HepG2 (cell line): ENCODE data around the gene FAM110A. TPM values are rescaled to one million over a fixed set of nuclear protein-coding genes. Genes with fewer than 3 reads are reported as not detected.

ENCODE experiments used
- AKAP8 ChIP-seq: sonication (generic); formaldehyde crosslinking; IDR thresholded peaks from 2 replicates; pipeline ENCODE4 v1.5.1; 2020; ENCODE audit warnings: mild to moderate bottlenecking, missing genetic modification reagents
- ARNT2 ChIP-seq: sonication (generic); formaldehyde crosslinking; IDR thresholded peaks from 2 replicates; pipeline ENCODE4 v1.8.0; 2022; ENCODE audit warnings: mild to moderate bottlenecking, low read depth, missing genetic modification reagents, moderate library complexity
- HNRNPH1 ChIP-seq: fragments of 200-400 bp; formaldehyde crosslinking; optimal IDR thresholded peaks from 2 replicates; pipeline ENCODE3; 2017; ENCODE audit warnings: mild to moderate bottlenecking, low read depth, low read length
- MIER2 ChIP-seq: IDR thresholded peaks from 2 replicates; pipeline ENCODE4 v1.6.1; 2016; ENCODE audit warnings: missing biosample characterization, missing genetic modification reagents
- MLXIP ChIP-seq: sonication (generic); formaldehyde crosslinking; IDR thresholded peaks from 2 replicates; pipeline ENCODE4 v1.9.0; 2021; ENCODE audit warnings: missing genetic modification reagents, borderline replicate concordance
- PITX1 ChIP-seq: sonication (generic); formaldehyde crosslinking; IDR thresholded peaks from 2 replicates; pipeline ENCODE4 v1.5.1; 2020; ENCODE audit warnings: mild to moderate bottlenecking, missing genetic modification reagents
- POLR2A ChIP-seq, 2 experiments: IDR thresholded peaks; 2 replicates each; pipeline ENCODE4 v1.6.1; 2011; ENCODE audit warnings: low read depth in 2 of 2, low read length in 2 of 2, mild to moderate bottlenecking in 1 of 2, moderate library complexity in 1 of 2; ENCODE audit not compliant: insufficient read depth in 1 of 2
- RAD21 ChIP-seq: fragments of 450-650 bp; formaldehyde crosslinking; IDR thresholded peaks from 2 replicates; pipeline ENCODE4 v1.5.0; 2020; ENCODE audit warnings: mild to moderate bottlenecking
- RELA ChIP-seq: sonication (generic); formaldehyde crosslinking; IDR thresholded peaks from 2 replicates; pipeline ENCODE4 v1.4.0; 2020; ENCODE audit warnings: missing genetic modification reagents
- RNF219 ChIP-seq: sonication (generic); formaldehyde crosslinking; IDR thresholded peaks from 2 replicates; pipeline ENCODE4 v1.5.0; 2020; ENCODE audit warnings: mild to moderate bottlenecking, missing genetic modification reagents
- SALL1 ChIP-seq: sonication (generic); formaldehyde crosslinking; IDR thresholded peaks from 2 replicates; pipeline ENCODE4 v1.8.0; 2022; ENCODE audit warnings: mild to moderate bottlenecking, missing genetic modification reagents
- SNRNP70 ChIP-seq: fragments of 200-400 bp; formaldehyde crosslinking; IDR thresholded peaks from 2 replicates; pipeline ENCODE4 v1.6.1; 2017; ENCODE audit warnings: mild to moderate bottlenecking, low read depth, low read length, moderate library complexity
- ZKSCAN1 ChIP-seq: fragments of 150-350 bp; IDR thresholded peaks from 2 replicates; pipeline ENCODE4 v1.6.1; 2014; ENCODE audit warnings: low read length
- ZKSCAN8 ChIP-seq: IDR thresholded peaks from 2 replicates; pipeline ENCODE4 v1.6.1; 2016; ENCODE audit warnings: borderline replicate concordance, missing genetic modification reagents, missing compliant biosample characterization
- ZNF17 ChIP-seq: sonication (generic); formaldehyde crosslinking; IDR thresholded peaks from 2 replicates; pipeline ENCODE4 v1.5.0; 2020; ENCODE audit warnings: mild to moderate bottlenecking, missing genetic modification reagents
- ZNF263 ChIP-seq: sonication (generic); formaldehyde crosslinking; IDR thresholded peaks from 2 replicates; pipeline ENCODE4 v1.4.0; 2020; ENCODE audit warnings: missing genetic modification reagents
- ZNF362 ChIP-seq: sonication (generic); formaldehyde crosslinking; IDR thresholded peaks from 2 replicates; pipeline ENCODE4 v1.4.0; 2020; ENCODE audit warnings: missing genetic modification reagents, mild to moderate bottlenecking, borderline replicate concordance
- ZNF574 ChIP-seq: sonication (generic); formaldehyde crosslinking; IDR thresholded peaks from 2 replicates; pipeline ENCODE4 v1.4.0; 2020; ENCODE audit warnings: missing genetic modification reagents
- ZNF616 ChIP-seq: sonication (generic); formaldehyde crosslinking; IDR thresholded peaks from 2 replicates; pipeline ENCODE4 v1.5.0; 2020; ENCODE audit warnings: low read depth, mild to moderate bottlenecking, missing genetic modification reagents
- polyA plus RNA-seq, 8 experiments: library from polyadenylated mRNA; depleted of rRNA in 3 of 8; stranded (reverse) in 7 of 8; unstranded in 1 of 8; fragments of >200 nt; fragmentation: Illumina TruSeq in 4 of 8; extraction: Trizol in 4 of 8; gene quantifications; 2 replicates each; pipeline versions ENCODE4 v1.2.1 to v1.2.3, GENCODE V29; 2011 to 2016; ENCODE audit warnings: low read depth in 4 of 8, missing spikeins in 1 of 8, mixed read lengths in 1 of 8; ENCODE audit not compliant: insufficient read depth in 1 of 8
- total RNA-seq, 5 experiments: library from RNA; depleted of rRNA; stranded (reverse); fragments of >200 nt; fragmentation: Illumina TruSeq; extraction: Trizol; gene quantifications; 2 replicates each; pipeline ENCODE4 v1.2.3, GENCODE V29; 2016; ENCODE audit warnings: low read depth in 1 of 5
- TF ChIP-seq, protein P1 (sequence below): sonication (generic); formaldehyde crosslinking; IDR thresholded peaks from 2 replicates; pipeline ENCODE4 v1.4.0; 2020; ENCODE audit warnings: missing genetic modification reagents

FAM110A gene
- total and polyA plus RNA-seq, 2 of the 13 experiments (the other 11 are each of a cell fraction or from before 2014, with no cell fraction given) = 1.9 TPM

GRCh38 chr20:815914-816606, 17.5 kb upstream of the FAM110A start (continued):
- peak; percentile 91 for TF ChIP-seq RAD21
- TF ChIP-seq RNF219 = no peak
- peak; percentile 14; the same call in 1 of the 2 replicates for TF ChIP-seq SALL1 (CRISPR knock-in tag)
- TF ChIP-seq ZNF616 = no peak
- no peak for TF ChIP-seq ZNF263 (CRISPR knock-in tag)
- 0 out of 2 replicates have a peak, but pooled peaks have one; percentile 53 for TF ChIP-seq RELA (CRISPR knock-in tag)
- no peak for TF ChIP-seq SNRNP70
- no peak for TF ChIP-seq ZKSCAN8 (CRISPR knock-in tag)
- TF ChIP-seq AKAP8 = no peak
- TF ChIP-seq, protein P1, sequence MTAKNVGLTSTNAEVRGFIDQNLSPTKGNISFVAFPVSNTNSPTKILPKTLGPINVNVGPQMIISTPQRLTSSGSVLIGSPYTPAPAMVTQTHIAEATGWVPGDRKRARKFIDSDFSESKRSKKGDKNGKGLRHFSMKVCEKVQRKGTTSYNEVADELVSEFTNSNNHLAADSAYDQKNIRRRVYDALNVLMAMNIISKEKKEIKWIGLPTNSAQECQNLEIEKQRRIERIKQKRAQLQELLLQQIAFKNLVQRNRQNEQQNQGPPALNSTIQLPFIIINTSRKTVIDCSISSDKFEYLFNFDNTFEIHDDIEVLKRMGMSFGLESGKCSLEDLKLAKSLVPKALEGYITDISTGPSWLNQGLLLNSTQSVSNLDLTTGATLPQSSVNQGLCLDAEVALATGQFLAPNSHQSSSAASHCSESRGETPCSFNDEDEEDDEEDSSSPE (CRISPR knock-in tag) = no peak
- TF ChIP-seq MLXIP = no peak
- TF ChIP-seq PITX1 (CRISPR knock-in tag) = peak; percentile 67
- no peak for TF ChIP-seq POLR2A (IDR thresholded peaks at IDR 0.05; ENCODE audit: insufficient read depth in 1 of 2, low read depth in 2 of 2, low read length in 2 of 2)
- peak; percentile 90 for TF ChIP-seq ZNF362 (CRISPR knock-in tag)
- TF ChIP-seq ZNF17 = no peak
- TF ChIP-seq HNRNPH1 = no peak
- 0 out of 2 replicates have a peak, but pooled peaks have one; percentile 33 for TF ChIP-seq ZNF574 (CRISPR knock-in tag)
- peak; percentile 67; the same call in 1 of the 2 replicates for TF ChIP-seq MIER2 (CRISPR knock-in tag)
- TF ChIP-seq ZKSCAN1 = 0 out of 2 replicates have a peak, but pooled peaks have one; percentile 33
- no peak for TF ChIP-seq ARNT2 (CRISPR knock-in tag)
